ENCODE measurements around the gene HKDC1.

- TF ChIP-seq CTCF (IDR thresholded peaks at IDR 0.05) (no peak), ZFX (IDR thresholded peaks at IDR 0.05; ENCODE audit: borderline replicate concordance) (no peak)
Measured at GRCh38 chr10:69218831-69219230, 1.3 kb upstream of the HKDC1 start.
